HEK293T (cell line): ENCODE measurements around the gene WNT8A.

ENCODE experiments used
- CTCF ChIA-PET: fragments of 350-600 bp; formaldehyde crosslinking; extraction: SDS; loops from one replicate; lab custom pipeline; 2021; ENCODE audit warnings: antibody characterized with exemption, inconsistent platforms; lab: Yijun Ruan, JAX
- POLR2A ChIA-PET: fragments of 350-600 bp; formaldehyde crosslinking; extraction: SDS; loops from one replicate; lab custom pipeline; 2020; ENCODE audit warnings: antibody characterized with exemption, inconsistent platforms; lab: Yijun Ruan, JAX
- DNase-seq: peaks from one replicate; pipeline ENCODE4 v3.0.0; 2012; ENCODE audit warnings: mixed read lengths; ENCODE audit errors: extremely low spot score
- ARNT ChIP-seq: fragments of 450-650 bp; IDR thresholded peaks from 2 replicates; pipeline ENCODE4 v1.6.1; 2017; ENCODE audit warnings: mild to moderate bottlenecking
- BHLHE40 ChIP-seq: fragments of 450-650 bp; IDR thresholded peaks from 2 replicates; pipeline ENCODE4 v1.6.1; 2016; ENCODE audit warnings: mild to moderate bottlenecking, moderate library complexity, borderline replicate concordance
- CTBP1 ChIP-seq: fragments of 450-650 bp; IDR thresholded peaks from 2 replicates; pipeline ENCODE4 v1.6.1; 2016; ENCODE audit warnings: borderline replicate concordance
- ELF4 ChIP-seq: fragments of 450-650 bp; IDR thresholded peaks from 2 replicates; pipeline ENCODE4 v1.6.1; 2017; ENCODE audit warnings: antibody characterized with exemption
- FOXA1 ChIP-seq: fragments of 450-650 bp; IDR thresholded peaks from 2 replicates; pipeline ENCODE4 v1.6.1; 2016; ENCODE audit warnings: mild to moderate bottlenecking
- FOXK2 ChIP-seq: fragments of 450-650 bp; IDR thresholded peaks from 2 replicates; pipeline ENCODE4 v1.6.1; 2016; ENCODE audit warnings: mild to moderate bottlenecking
- FOXM1 ChIP-seq: fragments of 450-650 bp; IDR thresholded peaks from 2 replicates; pipeline ENCODE4 v1.6.1; 2017; ENCODE audit warnings: mild to moderate bottlenecking, borderline replicate concordance
- HDGF ChIP-seq: fragments of 450-650 bp; IDR thresholded peaks from 2 replicates; pipeline ENCODE4 v1.6.1; 2017; ENCODE audit warnings: antibody characterized with exemption, borderline replicate concordance
- L3MBTL2 ChIP-seq: fragments of 450-650 bp; conservative IDR thresholded peaks from 2 replicates; pipeline ENCODE4 v1.6.1; 2016; ENCODE audit warnings: mild to moderate bottlenecking
- LEF1 ChIP-seq: fragments of 450-650 bp; IDR thresholded peaks from 2 replicates; pipeline ENCODE4 v1.6.1; 2017; ENCODE audit warnings: mild to moderate bottlenecking, borderline replicate concordance
- NFRKB ChIP-seq: fragments of 450-650 bp; IDR thresholded peaks from 2 replicates; pipeline ENCODE4 v1.6.1; 2016; ENCODE audit warnings: mild to moderate bottlenecking, moderate library complexity
- SP1 ChIP-seq: fragments of 450-650 bp; IDR thresholded peaks from 2 replicates; pipeline ENCODE4 v1.6.1; 2017
- SUZ12 ChIP-seq: fragments of 450-650 bp; IDR thresholded peaks from 2 replicates; pipeline ENCODE4 v1.6.1; 2016; ENCODE audit warnings: mild to moderate bottlenecking
- TARDBP ChIP-seq: fragments of 450-650 bp; IDR thresholded peaks from 2 replicates; pipeline ENCODE4 v1.6.1; 2016
- ZNF384 ChIP-seq: fragments of 450-650 bp; IDR thresholded peaks from 2 replicates; pipeline ENCODE4 v1.6.1; 2016
- TF ChIP-seq, protein P1 (sequence below): fragments of 450-650 bp; IDR thresholded peaks from 2 replicates; pipeline ENCODE4 v1.6.1; 2016

The WNT8A gene

DNA sequence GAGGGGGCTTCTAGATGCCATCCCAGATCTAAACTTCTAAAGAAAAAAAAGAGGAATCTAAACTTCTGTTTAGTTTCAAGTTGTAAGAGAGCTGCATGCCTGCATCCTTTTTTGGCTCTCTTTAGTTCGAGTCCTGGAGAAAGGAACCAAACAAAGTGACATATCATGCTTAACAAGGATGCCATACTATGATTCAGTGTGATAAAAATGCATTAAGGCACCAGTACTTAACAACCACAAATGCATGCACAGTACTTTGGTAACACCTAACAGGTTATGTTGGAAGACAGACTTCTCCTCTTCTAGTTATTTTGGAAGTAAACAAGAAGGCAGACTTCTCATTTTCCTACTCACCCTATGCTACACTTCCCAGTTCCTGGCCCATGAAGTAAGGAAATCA is 28.1 kb downstream of the WNT8A start:
- ChIA-PET POLR2A (no interaction called here), CTCF (interaction anchor here (1.0 to 1.3 kb wide), 2 partner anchors 13 to 35 kb away, joined by 3 to 6 read pairs; no protein-coding TSS in a partner anchor)
- no peak for DNase-seq
- no peak for TF ChIP-seq NFRKB
- TF ChIP-seq SP1, result no peak
- no peak for TF ChIP-seq L3MBTL2
- no peak for TF ChIP-seq SUZ12
- no peak for TF ChIP-seq ZNF384
- TF ChIP-seq FOXK2, result no peak
- TF ChIP-seq TARDBP, result no peak
- no peak for TF ChIP-seq FOXM1
- no peak for TF ChIP-seq ELF4
- TF ChIP-seq ARNT, result no peak
- TF ChIP-seq, protein P1, sequence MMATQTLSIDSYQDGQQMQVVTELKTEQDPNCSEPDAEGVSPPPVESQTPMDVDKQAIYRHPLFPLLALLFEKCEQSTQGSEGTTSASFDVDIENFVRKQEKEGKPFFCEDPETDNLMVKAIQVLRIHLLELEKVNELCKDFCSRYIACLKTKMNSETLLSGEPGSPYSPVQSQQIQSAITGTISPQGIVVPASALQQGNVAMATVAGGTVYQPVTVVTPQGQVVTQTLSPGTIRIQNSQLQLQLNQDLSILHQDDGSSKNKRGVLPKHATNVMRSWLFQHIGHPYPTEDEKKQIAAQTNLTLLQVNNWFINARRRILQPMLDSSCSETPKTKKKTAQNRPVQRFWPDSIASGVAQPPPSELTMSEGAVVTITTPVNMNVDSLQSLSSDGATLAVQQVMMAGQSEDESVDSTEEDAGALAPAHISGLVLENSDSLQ, result no peak

DNA sequence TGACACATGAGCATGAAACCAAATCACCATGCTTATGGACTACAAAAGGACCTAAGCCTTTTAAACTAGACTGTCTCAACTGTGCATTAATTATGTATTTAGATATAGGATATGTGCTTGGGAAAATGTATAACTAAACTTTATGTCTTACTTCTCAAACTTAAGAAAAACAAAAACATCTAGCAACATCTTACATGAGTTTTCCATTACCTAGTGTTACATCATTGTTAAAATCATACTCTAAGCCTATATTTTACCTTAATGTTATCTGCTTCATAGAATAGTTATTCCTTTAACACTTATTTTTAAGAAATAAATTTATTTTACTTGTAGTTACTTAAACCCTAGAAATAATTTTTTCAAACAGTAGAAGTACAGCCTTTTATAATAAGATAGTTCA is 31.4 kb downstream of the WNT8A start:
- POLR2A ChIA-PET, result no interaction called here
- CTCF ChIA-PET, result no interaction called here
- DNase-seq, result no peak
- TF ChIP-seq HDGF (no peak), L3MBTL2 (no peak), TARDBP (no peak), BHLHE40 (no peak), SUZ12 (no peak), ARNT (no peak), FOXA1 (no peak)
- TF ChIP-seq, protein P1, result no peak

DNA sequence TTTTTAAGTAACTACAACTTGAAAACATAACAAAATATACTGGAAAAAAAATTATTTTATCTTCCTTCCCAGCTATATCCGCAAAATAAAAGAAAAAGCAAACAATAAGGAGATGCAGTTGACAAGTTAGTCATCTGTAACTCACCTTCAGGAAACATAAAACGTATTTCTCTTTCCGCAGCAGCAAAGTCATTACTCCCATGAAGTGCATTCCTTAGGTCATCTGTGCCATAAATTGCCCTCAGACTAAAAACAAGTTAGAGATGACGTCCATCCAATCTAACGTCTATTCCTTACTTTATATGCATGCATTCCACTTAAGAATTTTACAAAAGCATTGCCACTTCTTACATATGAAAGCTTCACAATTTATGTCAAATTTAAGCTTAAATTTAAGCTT is 44.5 kb downstream of the WNT8A start:
- no peak for DNase-seq
- ChIA-PET CTCF (interaction anchor here (2.6 to 2.9 kb wide), 2 partner anchors 51 to 92 kb away, joined by 10 to 15 read pairs; no protein-coding TSS in a partner anchor), POLR2A (no interaction called here)
- TF ChIP-seq ARNT, result no peak
- TF ChIP-seq, protein P1, result peak; percentile 47

DNA sequence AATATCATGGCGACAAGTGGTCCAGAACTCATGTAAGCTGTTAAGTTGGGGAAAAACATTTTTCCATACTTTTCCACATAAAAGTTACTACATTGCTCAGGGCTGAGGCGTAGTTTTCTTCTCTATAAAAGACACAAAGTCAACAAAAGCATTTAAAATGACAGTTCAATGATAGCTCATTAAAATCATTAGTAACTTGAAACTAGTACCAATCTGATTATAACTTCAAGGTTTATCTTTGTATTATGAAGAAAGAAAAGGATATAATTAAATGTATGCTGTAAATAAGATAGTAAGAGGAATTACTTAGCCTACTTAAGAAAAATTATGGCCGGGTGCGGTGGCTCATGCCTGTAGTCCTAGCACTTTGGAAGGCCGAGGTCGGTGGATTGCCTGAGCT is 45.5 kb downstream of the WNT8A start:
- TF ChIP-seq, protein P1, result 0 out of 2 replicates have a peak, but pooled peaks have one; percentile 28
- no peak for TF ChIP-seq ARNT
- DNase-seq, result no peak
- ChIA-PET CTCF (interaction anchor here (0.6 to 2.9 kb wide), 6 partner anchors 23 to 500 kb away, joined by 3 to 15 read pairs (median 6); partner anchors contain the start of gene FAM13B), POLR2A (interaction anchor here (1.0 kb wide), 1 partner anchor 96 kb away, joined by 4 read pairs; the partner anchor contains the start of gene FAM13B)

DNA sequence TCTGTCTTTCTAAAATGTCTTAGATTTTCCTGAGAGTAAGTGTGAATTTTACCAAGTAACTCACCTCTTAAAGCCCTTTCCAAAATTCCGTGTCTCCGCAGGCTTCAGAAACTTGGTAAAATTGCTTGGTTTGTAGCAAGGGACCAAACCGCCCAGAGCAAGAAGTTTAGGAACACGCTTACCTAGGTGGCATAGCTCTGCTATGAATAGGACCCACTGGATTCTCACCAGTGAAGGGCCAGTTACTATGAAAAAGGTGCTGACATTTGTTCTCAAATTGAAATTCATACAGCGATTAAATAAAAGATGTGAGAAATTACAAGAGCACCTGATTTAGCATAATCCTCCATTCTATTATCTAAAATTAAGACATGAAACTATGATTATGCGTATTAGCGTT is 48.7 kb downstream of the WNT8A start:
- CTCF ChIA-PET, result interaction anchor here (1.0 to 4.1 kb wide), 3 partner anchors 54 to 63 kb away, joined by 3 to 38 read pairs (median 7); no protein-coding TSS in a partner anchor
- no peak for DNase-seq
- TF ChIP-seq BHLHE40 (no peak), FOXA1 (no peak), HDGF (no peak), CTBP1 (no peak), TARDBP (no peak), L3MBTL2 (no peak), ARNT (no peak), SP1 (no peak), FOXK2 (no peak), FOXM1 (no peak), LEF1 (no peak), ELF4 (no peak)
- TF ChIP-seq, protein P1, result no peak
- POLR2A ChIA-PET, result no interaction called here

DNA sequence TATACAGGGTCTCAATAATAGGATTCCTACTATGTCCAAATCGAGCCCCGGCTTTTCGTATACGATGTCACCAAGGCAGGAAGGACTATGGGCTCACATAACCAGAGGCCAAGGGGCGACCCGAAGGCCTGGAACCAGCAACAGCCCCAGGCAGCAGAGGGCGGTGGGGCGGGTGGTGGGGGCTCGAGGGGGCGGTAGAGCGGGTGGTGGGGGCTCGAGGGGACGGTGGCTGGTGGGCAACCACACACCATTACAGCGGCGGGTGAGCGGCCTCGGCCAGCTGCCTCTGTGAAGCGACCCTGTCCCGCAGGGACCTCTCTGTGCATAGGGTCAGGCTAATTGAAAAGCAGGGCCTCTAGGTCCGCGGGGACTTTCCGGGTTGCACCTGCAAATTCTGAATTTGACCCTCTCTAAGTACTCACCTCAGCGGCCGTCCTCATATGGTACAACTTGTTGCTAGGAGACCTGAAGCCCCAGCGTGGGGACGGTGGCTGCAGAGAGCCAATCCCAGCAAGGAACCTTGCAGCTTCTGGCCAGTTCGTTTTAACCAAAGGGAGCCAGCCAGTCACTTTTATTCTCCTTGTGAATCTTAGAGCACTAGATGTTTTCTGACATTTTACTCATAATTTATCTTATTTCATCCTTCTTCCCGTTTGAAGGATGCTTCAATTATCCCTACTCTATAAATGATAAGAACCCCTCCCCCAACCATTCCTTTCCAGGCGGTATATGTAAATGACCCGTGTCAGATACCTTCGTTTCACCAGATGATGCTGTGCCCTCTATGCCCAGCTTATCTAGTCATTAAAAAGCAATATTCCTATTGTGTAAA is 55.3 kb downstream of the WNT8A start, which contains the start of gene NME5:
NME5 (minus strand) TSS at position 480 of the 832 bp plus-strand sequence. CDS start 648 bp downstream, outside the sequence.
- CTCF ChIA-PET, result interaction anchor here (0.6 to 0.8 kb wide), 3 partner anchors 38 to 203 kb away, joined by 3 to 4 read pairs (median 4); no protein-coding TSS in a partner anchor
- TF ChIP-seq SP1, result no peak
- no peak for TF ChIP-seq NFRKB
- no peak for TF ChIP-seq ELF4
- TF ChIP-seq SUZ12, result no peak
- TF ChIP-seq ZNF384, result no peak
- TF ChIP-seq BHLHE40, result no peak
- peak; percentile 30 for DNase-seq
- POLR2A ChIA-PET, result interaction anchor here (1.7 kb wide), 1 partner anchor 40 kb away, joined by 7 read pairs; the partner anchor contains the start of gene KIF20A
